Sigmoid colon (tissue), 7 donors: ENCODE measurements around the gene ACMSD. TPM values are rescaled to one million over a fixed set of nuclear protein-coding genes. Genes with fewer than 3 reads are reported as not detected.

Source experiments
- DNase-seq: peaks from one replicate; pipeline ENCODE4 v3.0.0-alpha.2; 2019
- H3K27ac ChIP-seq, 4 donors: fragments of 200-600 bp; sonication (generic); one replicate each; pipeline ENCODE4 v1.5.1; 2016 to 2019; ENCODE audit warnings: mild to moderate bottlenecking in 1 of 4
- H3K27me3 ChIP-seq, 3 donors: fragments of 200-600 bp; sonication (generic); one replicate each; pipeline ENCODE4 v1.5.1; 2019; ENCODE audit warnings: mild to moderate bottlenecking in 1 of 3
- H3K36me3 ChIP-seq, 4 donors: fragments of 200-600 bp; sonication (generic); one replicate each; pipeline ENCODE4 v1.5.1; 2016 to 2019
- H3K4me1 ChIP-seq, 4 donors: fragments of 200-600 bp; sonication (generic); one replicate each; pipeline ENCODE4 v1.5.1; 2017 to 2019
- H3K4me3 ChIP-seq, 4 donors: fragments of 200-600 bp; sonication (generic); one replicate each; pipeline ENCODE4 v1.5.1; 2017 to 2019; ENCODE audit warnings: mild to moderate bottlenecking in 2 of 4, moderate library complexity in 1 of 4
- H3K9me3 ChIP-seq, 4 donors: fragments of 200-600 bp in 3 of 4; sonication (generic) in 3 of 4; one replicate each; pipeline versions ENCODE4 v1.5.1 to v1.6.1; 2013 to 2019
- EP300 ChIP-seq, 4 donors: sonication (generic); formaldehyde crosslinking; IDR thresholded peaks; one replicate each; pipeline ENCODE4 v1.6.1; 2017; ENCODE audit warnings: antibody characterized with exemption in 4 of 4
- POLR2A ChIP-seq, 2 donors: fragments of 450-650 bp; IDR thresholded peaks; one replicate each; pipeline ENCODE4 v1.6.1; 2016; ENCODE audit warnings: antibody characterized with exemption in 2 of 2, mild to moderate bottlenecking in 2 of 2, moderate library complexity in 2 of 2
- POLR2AphosphoS5 ChIP-seq, 4 donors: sonication (generic); formaldehyde crosslinking; IDR thresholded peaks; one replicate each; pipeline ENCODE4 v1.6.1; 2017; ENCODE audit warnings: antibody characterized with exemption in 4 of 4
- WGBS, 2 donors: extraction: QIAGEN DNeasy Blood & Tissue Kit; methylation state at CpG; one replicate each; pipeline ENCODE4 v1.1.7; 2013; 5-methylcytosine and 5-hydroxymethylcytosine counted together
- intact Hi-C: fragments of 100-400 bp; cut with DNase I; formaldehyde crosslinking; loops from one replicate; pipeline ENCODE4 v1.15.1; 2023
- polyA plus RNA-seq, 3 donors: library from polyadenylated mRNA; stranded (reverse); fragments of 200-250 nt; gene quantifications; one replicate each; pipeline ENCODE4 v1.2.3, GENCODE V29; 2013
- small RNA-seq, 3 donors: library from RNA; depleted of rRNA; stranded (forward); fragments of <200 nt; gene quantifications; one replicate each; pipeline ENCODE3, GENCODE V24; 2016
- total RNA-seq, 4 donors: library from RNA; depleted of rRNA; stranded (reverse); fragments of >200 nt; gene quantifications; one replicate each; pipeline ENCODE4 v1.1.0, GENCODE V29; 2016
- TF ChIP-seq, protein P1 (sequence below), 4 experiments: fragments of 450-650 bp in 3 of 4; fragments of 200-600 bp in 1 of 4; IDR thresholded peaks; one replicate each; pipeline ENCODE4 v1.5.1; 2016 to 2019; ENCODE audit warnings: antibody characterized with exemption in 4 of 4, mild to moderate bottlenecking in 3 of 4, moderate library complexity in 2 of 4
- donor health status: healthy with polysubstance abuse.
- donor health status: Bipolar disorder and iron deficiency.
- donor health status: healthy.

The ACMSD gene
- total and polyA plus RNA-seq, 7 donors: not detected

DNA sequence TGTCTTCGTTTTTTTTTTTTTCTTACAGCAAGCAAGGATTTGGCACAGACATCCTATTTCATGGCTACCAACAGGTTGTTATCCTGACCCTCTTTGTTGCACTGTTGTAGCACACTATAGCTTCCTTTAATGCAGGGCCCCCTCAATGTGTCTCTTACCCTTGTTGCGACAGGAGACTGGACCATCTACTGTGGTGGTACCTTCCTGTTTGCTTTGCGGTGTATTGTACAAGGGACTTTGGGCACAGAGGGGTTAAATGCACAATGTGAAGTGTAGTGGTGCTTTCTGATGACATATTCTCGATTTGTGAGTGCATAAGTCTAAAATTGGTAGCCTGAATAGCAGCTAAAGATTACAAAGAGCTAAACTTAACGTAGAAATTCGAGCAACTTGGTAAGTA lies 107.7 kb downstream of the ACMSD start:
- peaks cover 0 to 87% (median 15%) of the 10 kb centered on the region in 4 donors for H3K36me3 ChIP-seq
- TF ChIP-seq POLR2AphosphoS5 (IDR thresholded peaks at IDR 0.05) (no peak), EP300 (IDR thresholded peaks at IDR 0.05) (no peak), POLR2A (IDR thresholded peaks at IDR 0.05) (no peak)
- TF ChIP-seq, protein P1, sequence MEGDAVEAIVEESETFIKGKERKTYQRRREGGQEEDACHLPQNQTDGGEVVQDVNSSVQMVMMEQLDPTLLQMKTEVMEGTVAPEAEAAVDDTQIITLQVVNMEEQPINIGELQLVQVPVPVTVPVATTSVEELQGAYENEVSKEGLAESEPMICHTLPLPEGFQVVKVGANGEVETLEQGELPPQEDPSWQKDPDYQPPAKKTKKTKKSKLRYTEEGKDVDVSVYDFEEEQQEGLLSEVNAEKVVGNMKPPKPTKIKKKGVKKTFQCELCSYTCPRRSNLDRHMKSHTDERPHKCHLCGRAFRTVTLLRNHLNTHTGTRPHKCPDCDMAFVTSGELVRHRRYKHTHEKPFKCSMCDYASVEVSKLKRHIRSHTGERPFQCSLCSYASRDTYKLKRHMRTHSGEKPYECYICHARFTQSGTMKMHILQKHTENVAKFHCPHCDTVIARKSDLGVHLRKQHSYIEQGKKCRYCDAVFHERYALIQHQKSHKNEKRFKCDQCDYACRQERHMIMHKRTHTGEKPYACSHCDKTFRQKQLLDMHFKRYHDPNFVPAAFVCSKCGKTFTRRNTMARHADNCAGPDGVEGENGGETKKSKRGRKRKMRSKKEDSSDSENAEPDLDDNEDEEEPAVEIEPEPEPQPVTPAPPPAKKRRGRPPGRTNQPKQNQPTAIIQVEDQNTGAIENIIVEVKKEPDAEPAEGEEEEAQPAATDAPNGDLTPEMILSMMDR (IDR thresholded peaks at IDR 0.05): no peak

DNA sequence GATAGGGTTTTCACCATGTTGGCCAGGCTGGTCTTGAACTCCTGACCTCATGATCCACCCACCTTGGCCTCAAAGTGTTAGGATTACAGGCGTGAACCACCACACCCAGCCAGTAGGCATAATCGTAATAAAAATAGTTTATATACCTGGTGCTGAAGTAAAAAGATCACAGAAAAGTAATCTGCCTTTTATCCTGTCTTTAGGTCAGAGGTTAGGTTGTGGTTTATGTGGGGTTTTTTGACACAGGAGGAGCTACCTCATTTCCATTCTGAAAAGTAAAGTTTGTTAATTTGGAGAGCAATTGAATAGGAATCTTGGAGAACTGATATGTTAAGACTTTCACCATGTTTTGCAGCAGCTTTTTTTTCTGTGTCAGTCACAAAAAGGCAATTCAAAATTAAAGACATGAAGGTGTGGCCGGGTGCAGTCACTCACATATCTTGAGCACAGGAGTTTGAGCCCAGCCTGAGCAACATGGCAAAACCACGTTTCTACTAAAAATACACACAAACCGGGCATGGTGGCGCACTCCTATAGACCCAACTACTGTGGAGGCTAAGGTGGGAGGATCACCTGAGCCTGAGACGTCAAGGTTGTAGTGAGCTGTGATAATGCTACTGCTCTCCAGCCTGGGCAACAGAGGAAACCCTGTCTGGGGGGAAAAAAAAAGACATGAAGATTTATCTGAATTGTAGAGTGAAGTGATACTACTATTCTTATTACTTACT lies 111.7 kb downstream of the ACMSD start:
- TF ChIP-seq, protein P1 (IDR thresholded peaks at IDR 0.05): no peak
- no peak for TF ChIP-seq EP300 (IDR thresholded peaks at IDR 0.05)
- no peak for TF ChIP-seq POLR2AphosphoS5 (IDR thresholded peaks at IDR 0.05)
- TF ChIP-seq POLR2A (IDR thresholded peaks at IDR 0.05): no peak
- Histone ChIP-seq H3K9me3 (no peaks in the 10 kb centered on the region), H3K27ac (no peak overlapping the region), H3K4me1 (no peaks in the 10 kb centered on the region), H3K27me3 (no peaks in the 10 kb centered on the region), H3K36me3 (peaks cover 0 to 96% (median 33%) of the 10 kb centered on the region in 4 donors), H3K4me3 (no peak overlapping the region)
- DNase-seq: no peak
- WGBS, 2 donors: 44 to 61% methylated on average over 7 of the region's 7 CpGs
- intact Hi-C loops: no loop called here

More for the DNA sequence above, 107.7 kb downstream of the ACMSD start:
- Histone ChIP-seq H3K4me3 (no peak overlapping the region), H3K9me3 (no peaks in the 10 kb centered on the region), H3K4me1 (no peaks in the 10 kb centered on the region), H3K27ac (no peak overlapping the region), H3K27me3 (no peaks in the 10 kb centered on the region)
- DNase-seq: no peak
- intact Hi-C loops: no loop called here
- WGBS, 2 donors: 87 to 92% methylated on average over 6 of the region's 6 CpGs

DNA sequence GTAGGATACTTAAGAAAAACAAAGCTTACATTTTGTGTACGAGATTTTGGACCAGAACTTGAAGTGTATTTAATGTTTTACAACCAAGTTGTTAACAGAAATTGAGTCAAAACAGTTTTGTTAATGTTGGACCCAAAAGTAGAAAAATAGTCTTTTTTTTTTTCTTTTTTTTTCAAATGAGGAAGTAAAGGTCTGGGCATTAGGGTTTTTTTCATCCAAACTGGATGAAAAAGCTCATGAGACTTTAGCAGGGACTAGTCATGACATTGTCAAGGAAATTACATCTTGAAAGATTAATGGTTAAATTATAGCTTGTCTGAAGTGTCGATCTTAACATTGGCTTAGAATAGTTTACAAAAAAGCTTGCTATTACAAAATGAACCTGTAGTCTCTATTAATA lies 112.5 kb downstream of the ACMSD start:
- Histone ChIP-seq H3K4me1 (no peaks in the 10 kb centered on the region), H3K27me3 (no peaks in the 10 kb centered on the region), H3K27ac (no peak overlapping the region), H3K36me3 (peaks cover 0 to 99% (median 40%) of the 10 kb centered on the region in 4 donors), H3K9me3 (no peaks in the 10 kb centered on the region), H3K4me3 (no peak overlapping the region)
- TF ChIP-seq POLR2AphosphoS5 (IDR thresholded peaks at IDR 0.05): no peak
- no peak for TF ChIP-seq EP300 (IDR thresholded peaks at IDR 0.05)
- TF ChIP-seq POLR2A (IDR thresholded peaks at IDR 0.05): no peak
- TF ChIP-seq, protein P1 (IDR thresholded peaks at IDR 0.05): no peak
- WGBS, 2 donors: 73 to 84% methylated on average over 2 of the region's 2 CpGs
- intact Hi-C loops: no loop called here
- DNase-seq: no peak

Small RNA genes lying within 50 kb of the gene (small RNA-seq; reads per million reads assigned to genes)
- gene AC110620.1 (0 reads per million in 3 donors), gene MIR5590 (0 reads per million in 3 donors)

Other genes with a start within 250 kb of the ACMSD start
- gene TMEM163, start 119.6 kb upstream of the ACMSD start, total RNA-seq: 1 to 10 TPM in 2 of 4 donors, under 1 TPM in 2; 0.28 to 2.3 (median 0.88) TPM
- 1 to 10 TPM in 1 of 3 donors, under 1 TPM in 1, not detected in 1; 0.69 to 2.6 TPM for gene TMEM163, start 119.6 kb upstream of the ACMSD start, polyA plus RNA-seq
- 10 to 100 TPM; 27.4 to 33.2 (median 32.1) TPM for gene CCNT2, start 80.2 kb downstream of the ACMSD start, total RNA-seq
- gene CCNT2, start 80.2 kb downstream of the ACMSD start, polyA plus RNA-seq: 10 to 100 TPM in 1 of 3 donors, 1 to 10 TPM in 2; 4.8 to 10.2 (median 5.1) TPM
- not detected for gene MAP3K19, start 208.8 kb downstream of the ACMSD start, total RNA-seq
- not detected for gene MAP3K19, start 208.8 kb downstream of the ACMSD start, polyA plus RNA-seq
- gene RAB3GAP1, start 213.7 kb downstream of the ACMSD start, total RNA-seq: 10 to 100 TPM; 54.5 to 70.2 (median 60.9) TPM
- gene RAB3GAP1, start 213.7 kb downstream of the ACMSD start, polyA plus RNA-seq: 10 to 100 TPM; 18.6 to 22.1 (median 19.0) TPM